ENCODE data around the gene KLF14.
A peak's percentile ranks its signal among the peaks of the same experiment; 100 is the strongest.
"Not testable (repeated sequence)": the region's sequence is repeated elsewhere in the genome, so short reads cannot be mapped to it uniquely, and the experiment has no call there.

The KLF14 gene

GRCh38 chr7:130719541-130719940, 14.5 kb downstream of the KLF14 start:
- DNase-seq (ENCODE audit: low read depth, low spot score), result peak; percentile 29

- no peak for DNase-seq (ENCODE audit: low read depth, low spot score)
Observed at GRCh38 chr7:130712416-130712815, 21.6 kb downstream of the KLF14 start.

GRCh38 chr7:130708766-130709165, 25.2 kb downstream of the KLF14 start:
- no peak for DNase-seq (ENCODE audit: low read depth, low spot score)

GRCh38 chr7:130708001-130708400, 26.0 kb downstream of the KLF14 start:
- no peak for DNase-seq (ENCODE audit: low read depth, low spot score)

- no peak for DNase-seq (ENCODE audit: low read depth, low spot score)
Observed at GRCh38 chr7:130703851-130704250, 30.2 kb downstream of the KLF14 start.

- DNase-seq (ENCODE audit: low read depth, low spot score), result no peak
Observed at GRCh38 chr7:130701650-130702049, 32.4 kb downstream of the KLF14 start.

- DNase-seq (ENCODE audit: low read depth, low spot score), result no peak
Observed at GRCh38 chr7:130700760-130701159, 33.2 kb downstream of the KLF14 start.

GRCh38 chr7:130699686-130700085, 34.3 kb downstream of the KLF14 start:
- no peak for DNase-seq (ENCODE audit: low read depth, low spot score)

- no peak for DNase-seq (ENCODE audit: low read depth, low spot score)
Observed at GRCh38 chr7:130697820-130698219, 36.2 kb downstream of the KLF14 start.

GRCh38 chr7:130695840-130696239, 38.2 kb downstream of the KLF14 start:
- peak; percentile 41 for DNase-seq (ENCODE audit: low read depth, low spot score)

GRCh38 chr7:130692396-130692795, 41.6 kb downstream of the KLF14 start:
- DNase-seq (ENCODE audit: low read depth, low spot score), result not testable (repeated sequence)

GRCh38 chr7:130689683-130690082, 44.3 kb downstream of the KLF14 start:
- no peak for DNase-seq (ENCODE audit: low read depth, low spot score)

GRCh38 chr7:130683026-130683425, 51.0 kb downstream of the KLF14 start:
- DNase-seq (ENCODE audit: low read depth, low spot score), result peak; percentile 10

Data from astrocyte of the hippocampus (primary cell).